CD14-positive monocyte (primary cell): ENCODE results near the gene GPD2. TPM values are rescaled to one million over a fixed set of nuclear protein-coding genes. Genes with fewer than 3 reads are reported as not detected.

Experiments
- DNase-seq, 3 donors: peaks; one replicate each; pipeline ENCODE4 v3.0.0-alpha.2; 2011 to 2022
- H2AFZ ChIP-seq: 2 replicates; pipeline ENCODE4 v1.6.0; 2012; ENCODE audit warnings: mild to moderate bottlenecking, low read depth, low read length, inconsistent platforms; ENCODE audit not compliant: insufficient read depth, poor library complexity, severe bottlenecking
- H3K27ac ChIP-seq, 2 donors: 1 replicate in 1 of 2; 2 replicates in 1 of 2; pipeline ENCODE4 v1.5.1; 2012 to 2013; ENCODE audit warnings: low read length in 2 of 2, control low read depth in 1 of 2, inconsistent platforms in 1 of 2, low read depth in 1 of 2, mild to moderate bottlenecking in 1 of 2
- H3K27me3 ChIP-seq, 2 donors: one replicate each; pipeline versions ENCODE4 v1.6.0 to v1.6.1; 2011 to 2013; ENCODE audit warnings: low read length in 2 of 2; ENCODE audit not compliant: control insufficient read depth in 2 of 2, insufficient read depth in 2 of 2
- H3K36me3 ChIP-seq, 2 donors: replicated peaks in 1 of 2; 1 replicate in 1 of 2; 2 replicates in 1 of 2; pipeline versions ENCODE4 v1.5.1 to v1.6.1; 2012 to 2013; ENCODE audit warnings: low read length in 2 of 2, control low read depth in 1 of 2, inconsistent platforms in 1 of 2, mild to moderate bottlenecking in 1 of 2; ENCODE audit not compliant: insufficient read depth in 2 of 2, control insufficient read depth in 1 of 2
- H3K4me1 ChIP-seq, 2 donors: 1 replicate in 1 of 2; 2 replicates in 1 of 2; pipeline versions ENCODE4 v1.5.1 to v1.6.1; 2012 to 2013; ENCODE audit warnings: low read length in 2 of 2, control low read depth in 1 of 2, inconsistent platforms in 1 of 2, mild to moderate bottlenecking in 1 of 2, moderate library complexity in 1 of 2; ENCODE audit not compliant: insufficient read depth in 2 of 2, control insufficient read depth in 1 of 2
- H3K4me2 ChIP-seq: replicated peaks from 2 replicates; pipeline ENCODE3; 2012; ENCODE audit warnings: low read length, moderate library complexity, mild to moderate bottlenecking; ENCODE audit not compliant: poor library complexity, severe bottlenecking; ENCODE audit errors: extremely low read depth
- H3K4me3 ChIP-seq, 3 experiments: fragments of 200-600 bp in 1 of 3; sonication (generic) in 1 of 3; replicated peaks in 1 of 3; 1 replicate in 2 of 3; 2 replicates in 1 of 3; pipeline ENCODE4 v1.5.1; 2011 to 2013; ENCODE audit warnings: low read length in 3 of 3, mild to moderate bottlenecking in 3 of 3, control low read depth in 2 of 3, low read depth in 2 of 3, inconsistent platforms in 1 of 3, moderate library complexity in 1 of 3
- H3K79me2 ChIP-seq: 2 replicates; pipeline ENCODE4 v1.6.0; 2012; ENCODE audit warnings: mild to moderate bottlenecking, control low read depth, inconsistent platforms, low read length, moderate library complexity; ENCODE audit not compliant: insufficient read depth
- H3K9ac ChIP-seq: 2 replicates; pipeline ENCODE4 v1.6.0; 2017; ENCODE audit warnings: low read length, mild to moderate bottlenecking; ENCODE audit not compliant: insufficient read depth, poor library complexity, severe bottlenecking
- H3K9me3 ChIP-seq, 2 donors: replicated peaks in 1 of 2; 1 replicate in 1 of 2; 2 replicates in 1 of 2; pipeline versions ENCODE4 v1.5.1 to v1.6.1; 2012 to 2013; ENCODE audit warnings: low read length in 2 of 2, control low read depth in 1 of 2; ENCODE audit not compliant: control insufficient read depth in 1 of 2, insufficient read depth in 1 of 2
- H4K20me1 ChIP-seq: 2 replicates; pipeline ENCODE4 v1.6.0; 2012; ENCODE audit warnings: mild to moderate bottlenecking, low read length, control low read depth, moderate library complexity; ENCODE audit not compliant: insufficient read depth
- H3K27ac Mint-ChIP-seq, 7 donors: one replicate each; pipeline ENCODE4 v1.8.0; 2020; ENCODE audit warnings: mild to moderate bottlenecking in 7 of 7, mixed read lengths in 7 of 7, moderate library complexity in 6 of 7, inconsistent platforms in 2 of 7
- H3K27me3 Mint-ChIP-seq, 3 donors: one replicate each; pipeline ENCODE4 v1.8.0; 2021 to 2022; ENCODE audit warnings: low read depth in 3 of 3, mild to moderate bottlenecking in 3 of 3, mixed read lengths in 3 of 3, moderate library complexity in 3 of 3, inconsistent platforms in 1 of 3
- H3K36me3 Mint-ChIP-seq, 2 donors: one replicate each; pipeline ENCODE4 v1.8.0; 2020; ENCODE audit warnings: mixed read lengths in 2 of 2, inconsistent platforms in 1 of 2, mild to moderate bottlenecking in 1 of 2
- H3K4me1 Mint-ChIP-seq: one replicate; pipeline ENCODE4 v1.8.0; 2020; ENCODE audit warnings: mild to moderate bottlenecking, mixed read lengths
- H3K4me3 Mint-ChIP-seq, 2 donors: one replicate each; pipeline ENCODE4 v1.8.0; 2020; ENCODE audit warnings: mild to moderate bottlenecking in 2 of 2, mixed read lengths in 2 of 2, moderate library complexity in 1 of 2
- H3K9me3 Mint-ChIP-seq, 7 donors: one replicate each; pipeline ENCODE4 v1.8.0; 2020 to 2022; ENCODE audit warnings: mixed read lengths in 7 of 7, mild to moderate bottlenecking in 6 of 7, moderate library complexity in 6 of 7, inconsistent platforms in 2 of 7
- WGBS: methylation state at CpG from one replicate; pipeline ENCODE4 v1.1.5; 2013; ENCODE audit warnings: missing lambda C conversion rate; ENCODE audit not compliant: insufficient coverage; 5-methylcytosine and 5-hydroxymethylcytosine counted together
- intact Hi-C, 2 donors: fragments of 100-400 bp; cut with micrococcal nuclease; formaldehyde crosslinking; loops; one replicate each; pipeline versions ENCODE4 v1.15.0 to v1.15.1; 2023
- polyA plus RNA-seq, 3 donors: library from polyadenylated mRNA; depleted of rRNA in 1 of 3; unstranded in 2 of 3; stranded (reverse) in 1 of 3; fragments of 300-500 nt in 2 of 3; fragments of >200 nt in 1 of 3; fragmentation: Illumina TruSeq in 2 of 3; gene quantifications; 1 replicate in 2 of 3; 2 replicates in 1 of 3; pipeline ENCODE4 v1.2.3, GENCODE V29; 2012 to 2021
- TF ChIP-seq, protein P1 (sequence below): fragments of 200-600 bp; IDR thresholded peaks from one replicate; pipeline ENCODE4 v1.8.0; 2022; ENCODE audit warnings: antibody characterized with exemption, mild to moderate bottlenecking

The GPD2 gene
- polyA plus RNA-seq, 3 donors = 13.4 to 17.1 (median 14.5) TPM

DNA sequence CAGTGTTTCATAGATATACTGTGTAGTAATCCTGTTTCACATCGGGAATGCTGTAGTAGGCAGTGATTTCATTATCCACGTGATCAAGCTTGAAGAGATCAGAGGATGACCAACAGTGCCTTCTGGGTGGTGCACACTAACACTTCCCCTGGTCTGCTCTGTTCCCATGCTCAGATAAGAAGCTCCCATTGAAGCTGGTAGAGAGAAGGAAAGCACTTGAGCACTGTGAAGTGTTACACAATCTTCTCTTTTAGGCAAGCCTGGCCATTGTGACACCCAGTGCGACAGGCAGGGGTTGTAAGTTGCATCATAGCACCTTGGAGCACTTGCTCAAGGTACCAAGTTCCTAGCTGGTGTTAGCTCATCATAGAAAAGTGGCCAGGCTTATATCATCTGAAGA is 30.6 kb upstream of the GPD2 start:
- no peaks in the 10 kb centered on the region for H3K27me3 ChIP-seq
- peak overlapping the region; percentile 74 to 81 for H3K27ac ChIP-seq
- DNase-seq = peak; percentile 95 to 99 (median 99)

DNA sequence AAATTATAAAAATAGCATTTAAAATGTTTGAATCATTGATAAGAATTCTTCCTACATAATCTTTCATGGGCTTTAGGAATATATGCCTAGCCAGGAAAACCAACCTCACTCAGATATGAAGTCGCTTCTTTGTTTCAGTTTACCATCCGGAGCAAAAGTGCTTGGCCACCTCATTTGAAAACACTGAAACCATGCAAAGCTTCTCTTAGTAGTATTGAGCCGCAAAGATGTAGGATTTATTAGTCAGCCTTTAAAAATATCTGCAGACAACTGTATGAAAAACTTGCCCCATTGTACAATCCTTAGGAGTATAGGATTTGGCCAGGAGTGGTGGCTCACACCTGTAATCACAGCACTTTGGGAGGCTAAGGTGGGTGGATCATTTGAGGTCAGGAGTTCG is 24.3 kb upstream of the GPD2 start:
- H3K9ac ChIP-seq = no peak overlapping the region
- no peak overlapping the region for H2AFZ ChIP-seq
- H3K27ac ChIP-seq = no peak overlapping the region
- no peaks in the 10 kb centered on the region for H3K36me3 Mint-ChIP-seq
- no peaks in the 10 kb centered on the region for H3K27me3 ChIP-seq
- peaks cover 0 to 2% (median 0%) of the 10 kb centered on the region in 7 donors for H3K9me3 Mint-ChIP-seq
- H3K4me1 ChIP-seq = peaks cover 0 to 2% of the 10 kb centered on the region in 2 donors
- intact Hi-C loops = no loop called here
- H3K27ac Mint-ChIP-seq = no peak overlapping the region
- H3K4me2 ChIP-seq = no peak overlapping the region
- peaks cover 2 to 8% (median 2%) of the 10 kb centered on the region in 3 donors for H3K27me3 Mint-ChIP-seq
- no peak overlapping the region for H3K4me3 Mint-ChIP-seq
- H3K36me3 ChIP-seq = no peaks in the 10 kb centered on the region
- WGBS = 100% methylated on average over 2 of the region's 4 CpGs
- DNase-seq = no peak
- H3K4me3 ChIP-seq = no peak overlapping the region
- H4K20me1 ChIP-seq = no peaks in the 10 kb centered on the region
- H3K79me2 ChIP-seq = no peaks in the 10 kb centered on the region
- peaks cover under 1% of the 10 kb centered on the region for H3K4me1 Mint-ChIP-seq
- no peaks in the 10 kb centered on the region for H3K9me3 ChIP-seq
- TF ChIP-seq, protein P1, sequence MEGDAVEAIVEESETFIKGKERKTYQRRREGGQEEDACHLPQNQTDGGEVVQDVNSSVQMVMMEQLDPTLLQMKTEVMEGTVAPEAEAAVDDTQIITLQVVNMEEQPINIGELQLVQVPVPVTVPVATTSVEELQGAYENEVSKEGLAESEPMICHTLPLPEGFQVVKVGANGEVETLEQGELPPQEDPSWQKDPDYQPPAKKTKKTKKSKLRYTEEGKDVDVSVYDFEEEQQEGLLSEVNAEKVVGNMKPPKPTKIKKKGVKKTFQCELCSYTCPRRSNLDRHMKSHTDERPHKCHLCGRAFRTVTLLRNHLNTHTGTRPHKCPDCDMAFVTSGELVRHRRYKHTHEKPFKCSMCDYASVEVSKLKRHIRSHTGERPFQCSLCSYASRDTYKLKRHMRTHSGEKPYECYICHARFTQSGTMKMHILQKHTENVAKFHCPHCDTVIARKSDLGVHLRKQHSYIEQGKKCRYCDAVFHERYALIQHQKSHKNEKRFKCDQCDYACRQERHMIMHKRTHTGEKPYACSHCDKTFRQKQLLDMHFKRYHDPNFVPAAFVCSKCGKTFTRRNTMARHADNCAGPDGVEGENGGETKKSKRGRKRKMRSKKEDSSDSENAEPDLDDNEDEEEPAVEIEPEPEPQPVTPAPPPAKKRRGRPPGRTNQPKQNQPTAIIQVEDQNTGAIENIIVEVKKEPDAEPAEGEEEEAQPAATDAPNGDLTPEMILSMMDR = no peak

More for the DNA sequence above, 30.6 kb upstream of the GPD2 start:
- no peak overlapping the region for H3K9ac ChIP-seq
- no peaks in the 10 kb centered on the region for H4K20me1 ChIP-seq
- no peaks in the 10 kb centered on the region for H3K9me3 ChIP-seq
- intact Hi-C loops = no loop called here
- TF ChIP-seq, protein P1 = no peak
- H3K27ac Mint-ChIP-seq = peak overlapping the region; percentile 89 to 98 (median 95)
- peaks cover 0 to 2% (median 0%) of the 10 kb centered on the region in 3 donors for H3K27me3 Mint-ChIP-seq
- no peaks in the 10 kb centered on the region for H3K9me3 Mint-ChIP-seq
- peak overlapping the region; percentile 69 for H3K4me2 ChIP-seq
- peak overlapping the region in 1 of 2 donors; percentile 47 for H3K4me3 Mint-ChIP-seq
- peak overlapping the region in 1 of 3 experiments; percentile 39 for H3K4me3 ChIP-seq
- peaks cover 27% of the 10 kb centered on the region for H3K4me1 Mint-ChIP-seq
- peaks cover 26 to 37% of the 10 kb centered on the region in 2 donors for H3K4me1 ChIP-seq
- WGBS = 0% methylated on average over 2 of the region's 3 CpGs
- no peak overlapping the region for H2AFZ ChIP-seq
- no peaks in the 10 kb centered on the region for H3K36me3 ChIP-seq
- no peaks in the 10 kb centered on the region for H3K36me3 Mint-ChIP-seq
- no peaks in the 10 kb centered on the region for H3K79me2 ChIP-seq
